Osteocyte (in vitro differentiated cells): ENCODE data around the gene LBX2. TPM values are rescaled to one million over a fixed set of nuclear protein-coding genes. Genes with fewer than 3 reads are reported as not detected.
"Not testable (repeated sequence)": the region's sequence is repeated elsewhere in the genome, so short reads cannot be mapped to it uniquely, and the experiment has no call there.

ENCODE experiments used
- DNase-seq: peaks from one replicate; pipeline ENCODE4 v3.0.0; 2021; ENCODE audit warnings: mixed read lengths; ENCODE audit not compliant: unreplicated experiment; ENCODE audit errors: extremely low spot score
- H3K27ac Mint-ChIP-seq: one replicate; pipeline ENCODE4 v1.8.0; 2021; ENCODE audit warnings: mild to moderate bottlenecking, mixed read lengths; ENCODE audit not compliant: unreplicated experiment
- H3K27me3 Mint-ChIP-seq: one replicate; pipeline ENCODE4 v1.8.0; 2021; ENCODE audit warnings: mixed read lengths; ENCODE audit not compliant: unreplicated experiment
- H3K36me3 Mint-ChIP-seq: one replicate; pipeline ENCODE4 v1.8.0; 2021; ENCODE audit warnings: mixed read lengths; ENCODE audit not compliant: unreplicated experiment
- H3K4me1 Mint-ChIP-seq: one replicate; pipeline ENCODE4 v1.8.0; 2021; ENCODE audit warnings: mixed read lengths; ENCODE audit not compliant: unreplicated experiment
- H3K4me3 Mint-ChIP-seq: one replicate; pipeline ENCODE4 v1.8.0; 2021; ENCODE audit warnings: mild to moderate bottlenecking, moderate library complexity, mixed read lengths; ENCODE audit not compliant: unreplicated experiment
- H3K9me3 Mint-ChIP-seq: one replicate; pipeline ENCODE4 v1.8.0; 2021; ENCODE audit warnings: mixed read lengths; ENCODE audit not compliant: unreplicated experiment
- total RNA-seq: library from RNA; stranded (reverse); gene quantifications from 2 replicates; pipeline ENCODE4 v1.2.1, GENCODE V29; 2021
- TF ChIP-seq, protein P1 (sequence below): fragments of 200-600 bp; sonication (generic); IDR thresholded peaks from 2 replicates; pipeline ENCODE4 v1.5.0; 2021; ENCODE audit warnings: antibody characterized with exemption, mild to moderate bottlenecking, moderate library complexity

The LBX2 gene
- total RNA-seq, 1 donor from 2014 or later, result 1.0 TPM

DNA sequence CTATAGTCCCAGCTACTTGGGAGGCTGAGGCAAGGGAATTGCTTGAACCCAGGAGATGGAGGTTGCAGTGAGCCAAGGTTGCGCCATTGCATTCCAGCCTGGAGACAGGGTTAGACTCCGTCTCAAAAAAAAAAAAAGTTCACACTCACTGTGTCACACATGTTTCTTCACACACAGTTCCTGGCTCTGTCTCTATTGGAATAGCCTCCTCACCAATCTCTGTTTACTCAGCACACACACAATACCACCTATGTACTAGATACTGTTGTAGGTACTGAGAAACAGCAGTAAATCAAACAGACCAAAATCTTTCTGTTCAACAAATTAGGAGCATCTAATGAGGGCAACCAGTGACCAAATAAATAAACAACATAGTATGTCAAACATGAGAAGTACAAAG lies 13.3 kb downstream of the LBX2 start:
- Mint-ChIP-seq H3K4me3 (no peak overlapping the region), H3K9me3 (no peaks in the 10 kb centered on the region), H3K27ac (no peak overlapping the region), H3K27me3 (no peaks in the 10 kb centered on the region), H3K36me3 (peaks cover 14% of the 10 kb centered on the region), H3K4me1 (peaks cover 17% of the 10 kb centered on the region)
- TF ChIP-seq, protein P1, sequence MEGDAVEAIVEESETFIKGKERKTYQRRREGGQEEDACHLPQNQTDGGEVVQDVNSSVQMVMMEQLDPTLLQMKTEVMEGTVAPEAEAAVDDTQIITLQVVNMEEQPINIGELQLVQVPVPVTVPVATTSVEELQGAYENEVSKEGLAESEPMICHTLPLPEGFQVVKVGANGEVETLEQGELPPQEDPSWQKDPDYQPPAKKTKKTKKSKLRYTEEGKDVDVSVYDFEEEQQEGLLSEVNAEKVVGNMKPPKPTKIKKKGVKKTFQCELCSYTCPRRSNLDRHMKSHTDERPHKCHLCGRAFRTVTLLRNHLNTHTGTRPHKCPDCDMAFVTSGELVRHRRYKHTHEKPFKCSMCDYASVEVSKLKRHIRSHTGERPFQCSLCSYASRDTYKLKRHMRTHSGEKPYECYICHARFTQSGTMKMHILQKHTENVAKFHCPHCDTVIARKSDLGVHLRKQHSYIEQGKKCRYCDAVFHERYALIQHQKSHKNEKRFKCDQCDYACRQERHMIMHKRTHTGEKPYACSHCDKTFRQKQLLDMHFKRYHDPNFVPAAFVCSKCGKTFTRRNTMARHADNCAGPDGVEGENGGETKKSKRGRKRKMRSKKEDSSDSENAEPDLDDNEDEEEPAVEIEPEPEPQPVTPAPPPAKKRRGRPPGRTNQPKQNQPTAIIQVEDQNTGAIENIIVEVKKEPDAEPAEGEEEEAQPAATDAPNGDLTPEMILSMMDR, result no peak
- DNase-seq, result no peak

DNA sequence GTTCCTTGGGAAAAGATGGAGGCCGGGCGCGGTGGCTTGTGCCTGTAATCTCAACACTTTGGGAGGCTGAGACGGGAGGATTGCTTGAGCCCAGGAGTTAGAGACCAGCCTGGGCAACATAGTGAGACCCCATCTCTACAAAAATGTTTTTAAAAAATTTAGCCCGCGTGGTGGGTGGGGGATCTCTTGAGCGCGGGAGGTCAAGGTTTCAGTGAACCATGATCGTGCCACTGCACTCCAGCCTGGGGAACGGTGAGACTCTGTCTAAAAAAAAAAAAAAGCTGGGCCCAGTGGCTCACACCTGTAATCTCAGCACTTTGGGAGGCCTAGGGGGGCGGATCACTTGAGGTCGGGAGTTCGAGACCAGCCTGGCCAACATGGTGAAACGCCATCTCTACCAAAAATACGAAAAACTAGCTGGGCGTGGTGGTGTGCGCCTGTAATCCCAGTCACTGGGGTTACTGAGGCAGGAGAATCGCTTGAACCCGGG lies 15.7 kb downstream of the LBX2 start:
- Mint-ChIP-seq H3K36me3 (peaks cover 16% of the 10 kb centered on the region), H3K4me1 (peaks cover 30% of the 10 kb centered on the region), H3K4me3 (peak overlapping the region; percentile 99), H3K27ac (peak overlapping the region; percentile 99)
- not testable (repeated sequence) for H3K27me3 Mint-ChIP-seq, H3K9me3 Mint-ChIP-seq, DNase-seq

DNA sequence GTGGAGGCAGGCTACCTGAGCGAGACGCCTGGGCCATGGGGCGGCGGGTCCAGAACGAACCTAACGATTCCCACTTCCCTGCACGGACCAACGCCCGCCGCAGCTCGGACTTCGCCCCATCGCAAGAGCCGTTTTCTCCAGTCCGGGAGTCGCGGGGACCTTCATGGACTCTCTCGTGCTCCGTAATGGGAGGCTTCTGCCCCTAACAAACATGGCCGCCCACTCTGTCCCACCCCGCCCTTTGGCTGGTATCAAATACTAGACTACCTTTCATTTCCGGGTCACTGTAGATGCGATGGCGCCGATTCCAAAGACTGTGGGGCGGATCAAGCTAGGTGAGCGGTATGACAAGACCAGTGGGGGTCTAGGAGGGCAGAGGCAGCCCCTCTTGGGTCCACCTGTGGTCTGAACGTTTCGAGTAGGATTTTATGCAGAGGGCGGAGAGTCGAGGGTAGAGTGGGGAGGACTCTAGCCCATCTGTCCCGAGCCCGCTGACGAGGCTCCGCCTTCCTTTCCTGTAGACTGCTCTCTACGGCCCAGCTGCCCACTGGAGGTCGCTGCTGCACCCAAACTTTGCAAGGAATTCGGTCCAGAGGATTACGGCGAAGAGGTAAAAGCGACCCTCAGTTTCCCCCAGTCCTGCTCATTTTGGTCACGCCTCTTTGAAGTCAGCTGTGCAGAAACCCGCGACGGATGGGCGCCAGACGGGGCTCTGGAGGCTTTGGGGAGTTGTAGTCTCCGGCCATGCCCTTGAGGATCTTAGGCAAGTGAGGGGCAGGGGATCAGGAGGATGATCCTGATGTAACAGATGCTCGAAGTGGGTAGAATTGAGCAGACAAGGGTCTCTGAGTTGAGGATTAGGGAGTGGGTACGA lies 16.4 kb downstream of the LBX2 start, which contains the start of the genes CCDC142 and TTC31:
Gene CCDC142, minus strand, starts transcription at position 198 of the 874 bp plus-strand sequence. Its CDS starts 161 bp downstream, at position 37.
Gene TTC31, plus strand, starts transcription at position 281 of the 874 bp plus-strand sequence. Its CDS starts 15 bp downstream, at position 296.
- peak within 1 kb of the TSS; percentile 99 for H3K4me3 Mint-ChIP-seq
- DNase-seq, result peak; percentile 96
- H3K9me3 Mint-ChIP-seq, result no peaks in the 10 kb centered on the region
- H3K27me3 Mint-ChIP-seq, result no peaks in the 10 kb centered on the region
- H3K4me1 Mint-ChIP-seq, result peaks cover 30% of the 10 kb centered on the region
- TF ChIP-seq, protein P1, result peak; percentile 97
- H3K27ac Mint-ChIP-seq, result peak within 1 kb of the TSS; percentile 99
- peaks cover 16% of the 10 kb centered on the region for H3K36me3 Mint-ChIP-seq

DNA sequence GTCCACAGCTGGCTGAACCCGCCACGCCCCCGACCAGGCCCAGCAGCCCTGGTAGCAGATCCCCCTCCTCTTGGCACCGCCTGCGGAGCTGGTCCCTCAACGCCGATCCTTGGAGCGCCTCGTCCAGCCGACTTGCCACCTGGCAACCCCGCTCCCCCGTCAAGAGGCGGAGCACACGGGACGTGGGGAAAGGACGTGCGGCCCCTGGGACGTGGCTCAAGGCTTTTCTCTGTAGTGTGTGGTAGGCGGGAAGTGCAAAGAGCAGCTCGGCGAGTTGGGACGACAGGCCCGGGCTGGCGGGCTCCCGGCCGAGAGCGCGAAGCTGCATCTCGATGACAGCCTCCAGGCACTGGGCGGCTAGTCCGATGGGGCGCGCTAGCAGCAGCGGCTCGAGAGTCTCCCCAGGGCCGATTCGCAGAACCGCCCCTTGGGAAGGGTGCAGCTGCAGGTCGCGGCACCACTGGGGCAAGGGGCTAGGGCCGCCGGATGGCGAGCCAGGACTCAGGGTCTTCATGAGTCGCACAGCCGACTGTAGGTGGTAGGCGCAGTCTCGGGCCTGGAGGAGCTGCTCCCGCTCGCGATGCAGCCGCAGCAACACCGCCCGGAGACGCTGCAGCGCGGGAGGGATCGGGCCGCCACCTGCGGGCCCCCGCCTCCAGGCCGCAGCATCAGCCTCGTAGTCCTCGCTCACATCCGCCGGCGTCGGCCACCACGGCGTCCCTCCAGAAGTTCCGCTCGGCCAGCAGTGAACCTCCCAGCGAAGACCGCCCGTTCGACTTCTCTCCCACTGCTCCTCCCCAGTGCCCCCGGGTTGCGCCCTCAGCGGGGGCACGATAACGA lies 17.2 kb downstream of the LBX2 start:
- DNase-seq, result no peak
- H3K4me1 Mint-ChIP-seq, result peaks cover 30% of the 10 kb centered on the region
- TF ChIP-seq, protein P1, result no peak
- peak overlapping the region; percentile 99 for H3K4me3 Mint-ChIP-seq
- peaks cover 16% of the 10 kb centered on the region for H3K36me3 Mint-ChIP-seq
- peak overlapping the region; percentile 99 for H3K27ac Mint-ChIP-seq
- no peaks in the 10 kb centered on the region for H3K27me3 Mint-ChIP-seq
- no peaks in the 10 kb centered on the region for H3K9me3 Mint-ChIP-seq

DNA sequence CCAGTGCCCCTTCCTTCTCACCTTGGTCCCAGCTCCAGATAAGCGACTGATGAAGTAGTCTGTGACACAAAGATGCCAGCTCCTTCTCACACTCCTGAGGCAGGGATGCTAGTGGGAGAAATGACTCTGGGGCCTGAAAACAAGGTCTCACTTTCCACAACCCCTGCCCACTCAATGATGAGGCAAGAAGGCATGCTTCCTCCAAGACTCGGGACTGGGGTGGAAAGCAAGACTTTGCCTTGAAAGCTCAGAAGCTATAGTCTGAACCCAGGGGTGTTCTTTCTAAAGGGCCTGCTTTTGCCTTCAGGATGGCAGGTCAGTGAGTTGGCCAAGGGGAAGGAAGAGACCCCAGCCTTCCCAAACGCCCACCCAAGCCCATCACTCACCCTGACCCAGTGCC lies 18.0 kb downstream of the LBX2 start:
- no peak overlapping the region for H3K27ac Mint-ChIP-seq
- H3K27me3 Mint-ChIP-seq, result no peaks in the 10 kb centered on the region
- no peaks in the 10 kb centered on the region for H3K9me3 Mint-ChIP-seq
- peak overlapping the region; percentile 99 for H3K4me3 Mint-ChIP-seq
- TF ChIP-seq, protein P1, result no peak
- peaks cover 16% of the 10 kb centered on the region for H3K36me3 Mint-ChIP-seq
- H3K4me1 Mint-ChIP-seq, result peaks cover 30% of the 10 kb centered on the region
- DNase-seq, result no peak
